SH-SY5Y (cell line): ENCODE measurements around the gene CACNA2D1.

ENCODE experiments used
- GATA2 ChIP-seq: IDR thresholded peaks from 2 replicates; pipeline ENCODE4 v1.6.1; 2011; ENCODE audit warnings: mild to moderate bottlenecking, low read depth, low read length
- GATA3 ChIP-seq: IDR thresholded peaks from 2 replicates; pipeline ENCODE4 v1.6.1; 2011; ENCODE audit warnings: low read depth, mild to moderate bottlenecking, low read length, moderate library complexity

- TF ChIP-seq GATA2 (no peak), GATA3 (0 out of 2 replicates have a peak, but pooled peaks have one; percentile 45)
Observed at GRCh38 chr7:82359426-82359825, 84.2 kb downstream of the CACNA2D1 start.
